Neural cell (in vitro differentiated cells): ENCODE data around the gene FRMD1. TPM values are rescaled to one million over a fixed set of nuclear protein-coding genes. Genes with fewer than 3 reads are reported as not detected.

ENCODE experiments used
- H2AFZ ChIP-seq: fragments of 200-600, 300-800 bp; sonication (generic), shearing (Covaris generic); 2 replicates; pipeline ENCODE4 v1.6.0; 2014; ENCODE audit warnings: low read depth, mild to moderate bottlenecking, antibody characterized with exemption, low read length, moderate library complexity
- H3F3A ChIP-seq: fragments of 200-600 bp; shearing (Covaris generic); 2 replicates; pipeline ENCODE4 v1.6.1; 2016; ENCODE audit warnings: mild to moderate bottlenecking, moderate library complexity, mixed read lengths, antibody characterized with exemption, low read length; ENCODE audit not compliant: insufficient read depth, poor library complexity, severe bottlenecking
- H3K27ac ChIP-seq: fragments of 200-600, 300-800 bp; sonication (generic), shearing (Covaris generic); 2 replicates; pipeline ENCODE4 v1.5.1; 2014; ENCODE audit warnings: mild to moderate bottlenecking, low read length, moderate library complexity
- H3K27me3 ChIP-seq: fragments of 300-800, 200-600 bp; sonication (generic), shearing (Covaris generic); 2 replicates; pipeline ENCODE4 v1.6.0; 2014; ENCODE audit warnings: mild to moderate bottlenecking, low read depth, low read length, moderate library complexity; ENCODE audit not compliant: insufficient read depth
- H3K36me3 ChIP-seq: fragments of 300-800, 200-600 bp; sonication (generic), shearing (Covaris generic); 2 replicates; pipeline ENCODE4 v1.5.1; 2014; ENCODE audit warnings: mild to moderate bottlenecking, antibody characterized with exemption, low read length, moderate library complexity; ENCODE audit not compliant: insufficient read depth
- H3K4me2 ChIP-seq: fragments of 300-800, 200-600 bp; sonication (generic), shearing (Covaris generic); 2 replicates; pipeline ENCODE4 v1.6.0; 2014; ENCODE audit warnings: mild to moderate bottlenecking, low read length
- H3K4me3 ChIP-seq: fragments of 300-800, 200-600 bp; sonication (generic), shearing (Covaris generic); 2 replicates; pipeline ENCODE4 v1.5.1; 2014; ENCODE audit warnings: mild to moderate bottlenecking, low read length, moderate library complexity
- H3K79me2 ChIP-seq: fragments of 200-600 bp; shearing (Covaris generic); replicated peaks from 2 replicates; pipeline ENCODE4 v1.6.0; 2014; ENCODE audit warnings: mild to moderate bottlenecking, low read length, moderate library complexity; ENCODE audit not compliant: insufficient read depth
- H3K9ac ChIP-seq: fragments of 300-800, 200-600 bp; sonication (generic), shearing (Covaris generic); 2 replicates; pipeline ENCODE4 v1.6.1; 2016; ENCODE audit warnings: mild to moderate bottlenecking, low read length, mixed read lengths
- H3K9me2 ChIP-seq: fragments of 200-600 bp; shearing (Covaris generic); 2 replicates; pipeline ENCODE4 v1.6.1; 2016; ENCODE audit warnings: mild to moderate bottlenecking, low read length, mixed read lengths; ENCODE audit not compliant: insufficient read depth
- H3K9me3 ChIP-seq: fragments of 200-600, 300-800 bp; sonication (generic), shearing (Covaris generic); 2 replicates; pipeline ENCODE4 v1.6.1; 2016; ENCODE audit warnings: mild to moderate bottlenecking, mixed run types, low read length, moderate library complexity, mixed read lengths
- H4K20me1 ChIP-seq: fragments of 200-600 bp; shearing (Covaris generic); 2 replicates; pipeline ENCODE4 v1.6.1; 2016; ENCODE audit warnings: mild to moderate bottlenecking, mixed run types; ENCODE audit not compliant: insufficient read depth
- CTCF ChIP-seq: fragments of 450-650 bp; IDR thresholded peaks from 2 replicates; pipeline ENCODE4 v1.5.1; 2014; ENCODE audit warnings: antibody characterized with exemption, mild to moderate bottlenecking, moderate library complexity; ENCODE audit not compliant: poor library complexity, severe bottlenecking
- EP300 ChIP-seq: fragments of 450-650 bp; conservative IDR thresholded peaks from 2 replicates; pipeline ENCODE4 v1.6.1; 2014; ENCODE audit warnings: antibody characterized with exemption, mild to moderate bottlenecking, moderate library complexity; ENCODE audit not compliant: poor library complexity, severe bottlenecking
- MXI1 ChIP-seq: fragments of 450-650 bp; conservative IDR thresholded peaks from 2 replicates; pipeline ENCODE4 v1.6.1; 2014; ENCODE audit warnings: antibody characterized with exemption, mild to moderate bottlenecking; ENCODE audit not compliant: poor library complexity, severe bottlenecking
- POLR2AphosphoS5 ChIP-seq: IDR thresholded peaks from 2 replicates; pipeline ENCODE4 v1.6.1; 2012
- RAD21 ChIP-seq: fragments of 450-650 bp; conservative IDR thresholded peaks from 2 replicates; pipeline ENCODE4 v1.6.1; 2014; ENCODE audit warnings: antibody characterized with exemption, mild to moderate bottlenecking, moderate library complexity
- REST ChIP-seq: IDR thresholded peaks from 2 replicates; pipeline ENCODE4 v1.6.1; 2012; ENCODE audit warnings: borderline replicate concordance
- SMC3 ChIP-seq: fragments of 450-650 bp; conservative IDR thresholded peaks from 2 replicates; pipeline ENCODE4 v1.6.1; 2014; ENCODE audit warnings: antibody characterized with exemption, mild to moderate bottlenecking, moderate library complexity; ENCODE audit not compliant: poor library complexity
- TAF1 ChIP-seq: IDR thresholded peaks from 2 replicates; pipeline ENCODE4 v1.6.1; 2012; ENCODE audit warnings: low read depth
- polyA plus RNA-seq: library from polyadenylated mRNA; depleted of rRNA; stranded (reverse); fragments of >200 nt; gene quantifications from 2 replicates; pipeline ENCODE4 v1.2.3, GENCODE V29; 2014

The FRMD1 gene
- polyA plus RNA-seq, 1 donor from 2014 or later: not detected

- H3K79me2 ChIP-seq: no peaks in the 10 kb centered on the region
- no peak for TF ChIP-seq POLR2AphosphoS5
- no peak for TF ChIP-seq REST
- TF ChIP-seq CTCF: no peak
- TF ChIP-seq MXI1: no peak
- TF ChIP-seq EP300: no peak
- TF ChIP-seq TAF1: no peak
- no peaks in the 10 kb centered on the region for H3K27me3 ChIP-seq
- H3K9ac ChIP-seq: no peak overlapping the region
- H3K36me3 ChIP-seq: no peaks in the 10 kb centered on the region
- H2AFZ ChIP-seq: no peak overlapping the region
- no peaks in the 10 kb centered on the region for H3K9me2 ChIP-seq
- H3F3A ChIP-seq: no peaks in the 10 kb centered on the region
- no peaks in the 10 kb centered on the region for H4K20me1 ChIP-seq
- no peaks in the 10 kb centered on the region for H3K9me3 ChIP-seq
- H3K27ac ChIP-seq: no peak overlapping the region
- H3K4me3 ChIP-seq: no peak overlapping the region
- H3K4me2 ChIP-seq: no peak overlapping the region
Measured at GRCh38 chr6:168111911-168112310, 32.9 kb upstream of the FRMD1 start.

GRCh38 chr6:168110437-168110836 lies 31.4 kb upstream of the FRMD1 start:
- no peak overlapping the region for H3K27ac ChIP-seq
- H3K9me3 ChIP-seq: no peaks in the 10 kb centered on the region
- H3K4me2 ChIP-seq: no peak overlapping the region
- no peaks in the 10 kb centered on the region for H3K27me3 ChIP-seq
- H3F3A ChIP-seq: no peaks in the 10 kb centered on the region
- H2AFZ ChIP-seq: no peak overlapping the region
- no peak for TF ChIP-seq RAD21
- TF ChIP-seq REST: no peak
- TF ChIP-seq SMC3: no peak
- no peaks in the 10 kb centered on the region for H3K36me3 ChIP-seq
- no peaks in the 10 kb centered on the region for H3K79me2 ChIP-seq
- H4K20me1 ChIP-seq: no peaks in the 10 kb centered on the region
- no peak overlapping the region for H3K9ac ChIP-seq
- no peak overlapping the region for H3K4me3 ChIP-seq
- no peaks in the 10 kb centered on the region for H3K9me2 ChIP-seq
